Measurements from ENCODE around the gene SLC5A10.

DNA sequence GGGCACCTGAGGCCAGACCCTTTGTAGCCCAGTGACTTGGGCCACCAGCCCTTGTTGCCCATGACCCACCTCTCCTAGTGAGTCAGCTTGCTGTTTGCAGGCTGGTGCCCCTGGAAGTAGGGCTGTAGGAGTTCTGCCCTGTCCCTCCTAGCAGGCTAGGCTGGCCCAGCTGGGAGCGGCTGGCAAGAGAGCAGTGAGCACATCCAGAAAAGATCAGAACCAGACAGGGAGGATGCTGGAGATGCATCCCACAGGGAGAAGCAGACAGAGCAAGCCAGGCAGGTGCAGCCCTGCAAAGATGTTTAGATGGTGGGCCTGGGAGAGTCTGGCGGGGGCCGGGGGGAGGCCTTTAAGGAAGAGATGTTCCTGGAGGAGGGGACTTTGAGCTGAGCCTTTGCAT is 2.4 kb downstream of the SLC5A10 start:
- TF ChIP-seq, protein P1, sequence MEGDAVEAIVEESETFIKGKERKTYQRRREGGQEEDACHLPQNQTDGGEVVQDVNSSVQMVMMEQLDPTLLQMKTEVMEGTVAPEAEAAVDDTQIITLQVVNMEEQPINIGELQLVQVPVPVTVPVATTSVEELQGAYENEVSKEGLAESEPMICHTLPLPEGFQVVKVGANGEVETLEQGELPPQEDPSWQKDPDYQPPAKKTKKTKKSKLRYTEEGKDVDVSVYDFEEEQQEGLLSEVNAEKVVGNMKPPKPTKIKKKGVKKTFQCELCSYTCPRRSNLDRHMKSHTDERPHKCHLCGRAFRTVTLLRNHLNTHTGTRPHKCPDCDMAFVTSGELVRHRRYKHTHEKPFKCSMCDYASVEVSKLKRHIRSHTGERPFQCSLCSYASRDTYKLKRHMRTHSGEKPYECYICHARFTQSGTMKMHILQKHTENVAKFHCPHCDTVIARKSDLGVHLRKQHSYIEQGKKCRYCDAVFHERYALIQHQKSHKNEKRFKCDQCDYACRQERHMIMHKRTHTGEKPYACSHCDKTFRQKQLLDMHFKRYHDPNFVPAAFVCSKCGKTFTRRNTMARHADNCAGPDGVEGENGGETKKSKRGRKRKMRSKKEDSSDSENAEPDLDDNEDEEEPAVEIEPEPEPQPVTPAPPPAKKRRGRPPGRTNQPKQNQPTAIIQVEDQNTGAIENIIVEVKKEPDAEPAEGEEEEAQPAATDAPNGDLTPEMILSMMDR (IDR thresholded peaks at IDR 0.05), result no peak
- no peak for TF ChIP-seq ZFX (IDR thresholded peaks at IDR 0.05; ENCODE audit: borderline replicate concordance)
